ENCODE results near the gene RAB34.

Gene RAB34

DNA sequence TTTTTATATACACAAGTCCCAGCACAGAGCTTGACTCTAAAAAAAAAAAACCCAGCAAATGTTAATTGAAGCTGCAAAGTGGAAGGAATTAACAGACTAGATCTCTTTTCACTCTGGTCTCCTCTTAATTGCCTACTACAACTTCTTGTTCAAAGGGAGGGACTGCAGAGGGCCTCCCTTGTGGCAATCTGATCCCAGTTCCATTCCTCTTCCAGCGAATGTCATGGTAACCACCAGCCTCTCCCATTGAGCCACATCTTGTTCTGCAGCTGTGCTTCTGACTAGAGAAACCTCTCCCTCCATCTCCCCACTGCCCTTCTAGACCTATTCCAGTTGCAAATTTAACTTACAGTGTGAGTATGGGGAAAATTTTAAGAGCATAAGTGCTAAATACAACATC, 49.8 kb downstream of the RAB34 start:
- TF ChIP-seq ZFP3 (CRISPR knock-in tag; IDR thresholded peaks at IDR 0.05) (no peak), ZFP30 (CRISPR knock-in tag; IDR thresholded peaks at IDR 0.05) (no peak)
- TF ChIP-seq, protein P1, sequence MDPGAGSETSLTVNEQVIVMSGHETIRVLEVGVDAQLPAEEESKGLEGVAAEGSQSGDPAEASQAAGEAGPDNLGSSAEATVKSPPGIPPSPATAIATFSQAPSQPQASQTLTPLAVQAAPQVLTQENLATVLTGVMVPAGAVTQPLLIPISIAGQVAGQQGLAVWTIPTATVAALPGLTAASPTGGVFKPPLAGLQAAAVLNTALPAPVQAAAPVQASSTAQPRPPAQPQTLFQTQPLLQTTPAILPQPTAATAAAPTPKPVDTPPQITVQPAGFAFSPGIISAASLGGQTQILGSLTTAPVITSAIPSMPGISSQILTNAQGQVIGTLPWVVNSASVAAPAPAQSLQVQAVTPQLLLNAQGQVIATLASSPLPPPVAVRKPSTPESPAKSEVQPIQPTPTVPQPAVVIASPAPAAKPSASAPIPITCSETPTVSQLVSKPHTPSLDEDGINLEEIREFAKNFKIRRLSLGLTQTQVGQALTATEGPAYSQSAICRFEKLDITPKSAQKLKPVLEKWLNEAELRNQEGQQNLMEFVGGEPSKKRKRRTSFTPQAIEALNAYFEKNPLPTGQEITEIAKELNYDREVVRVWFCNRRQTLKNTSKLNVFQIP (CRISPR knock-in tag; IDR thresholded peaks at IDR 0.05; ENCODE audit: borderline replicate concordance, low read depth) = no peak
- ATAC-seq = no peak

- TF ChIP-seq RARB (CRISPR knock-in tag; IDR thresholded peaks at IDR 0.05) = no peak
Observed at GRCh38 chr17:28665994-28666393, 51.7 kb downstream of the RAB34 start.

More at GRCh38 chr17:28665994-28666393, 51.7 kb downstream of the RAB34 start:
- ATAC-seq = no peak

All from SK-N-SH treated with all-trans-retinoic acid at 6 μM for 48 hours (cell line).